Smooth muscle cell (in vitro differentiated cells): ENCODE results near the gene CENPP. TPM values are rescaled to one million over a fixed set of nuclear protein-coding genes. Genes with fewer than 3 reads are reported as not detected.
A peak's percentile ranks its signal among the peaks of the same experiment; 100 is the strongest.

Experiments used
- DNase-seq: peaks from one replicate; lab custom pipeline; 2025; ENCODE audit not compliant: unreplicated experiment; lab: John Stamatoyannopoulos, UW
- H2AFZ ChIP-seq: fragments of 200-600 bp; sonication (generic); 2 replicates; pipeline ENCODE4 v1.6.0; 2016; ENCODE audit warnings: antibody characterized with exemption, low read depth, mild to moderate bottlenecking
- H3F3A ChIP-seq: fragments of 200-600 bp; sonication (generic); 2 replicates; pipeline ENCODE4 v1.6.0; 2017; ENCODE audit warnings: antibody characterized with exemption, low read depth
- H3K27ac ChIP-seq: fragments of 200-600 bp; sonication (generic); 2 replicates; pipeline ENCODE4 v1.5.1; 2016; ENCODE audit warnings: low read depth, mild to moderate bottlenecking
- H3K27me3 ChIP-seq: fragments of 200-600 bp; sonication (generic); 2 replicates; pipeline ENCODE4 v1.6.1; 2016; ENCODE audit warnings: low read depth, mild to moderate bottlenecking
- H3K36me3 ChIP-seq: fragments of 200-600 bp; sonication (generic); 2 replicates; pipeline ENCODE4 v1.5.1; 2016; ENCODE audit warnings: low read depth
- H3K4me1 ChIP-seq: fragments of 200-600 bp; sonication (generic); 2 replicates; pipeline ENCODE4 v1.5.1; 2016; ENCODE audit warnings: low read depth
- H3K4me2 ChIP-seq: fragments of 200-600 bp; sonication (generic); 2 replicates; pipeline ENCODE4 v1.6.0; 2016; ENCODE audit warnings: mild to moderate bottlenecking
- H3K4me3 ChIP-seq: fragments of 200-600 bp; sonication (generic); 2 replicates; pipeline ENCODE4 v1.5.1; 2016; ENCODE audit warnings: mild to moderate bottlenecking
- H3K79me2 ChIP-seq: fragments of 200-600 bp; sonication (generic); 2 replicates; pipeline ENCODE4 v1.6.0; 2016; ENCODE audit warnings: low read depth, mild to moderate bottlenecking
- H3K9ac ChIP-seq: fragments of 200-600 bp; sonication (generic); 2 replicates; pipeline ENCODE4 v1.6.0; 2016; ENCODE audit warnings: low read depth
- H3K9me3 ChIP-seq: fragments of 200-600 bp; sonication (generic); replicated peaks from 2 replicates; pipeline ENCODE4 v1.5.1; 2016; ENCODE audit warnings: low read depth
- H4K20me1 ChIP-seq: fragments of 200-600 bp; sonication (generic); 2 replicates; pipeline ENCODE4 v1.6.0; 2016; ENCODE audit warnings: low read depth
- CTCF ChIP-seq: fragments of 200-600 bp; sonication (generic); IDR thresholded peaks from 2 replicates; pipeline ENCODE4 v1.5.1; 2017; ENCODE audit warnings: borderline replicate concordance, mild to moderate bottlenecking, antibody characterized with exemption; ENCODE audit not compliant: insufficient read depth, poor library complexity, severe bottlenecking
- WGBS: methylation state at CpG from one replicate; pipeline ENCODE4 v1.1.7; 2016; ENCODE audit warnings: low lambda C conversion rate; 5-methylcytosine and 5-hydroxymethylcytosine counted together
- polyA plus RNA-seq: library from polyadenylated mRNA; unstranded; fragments of >200 nt; fragmentation: Nextera tagmentation; extraction: Ambion mirVana; gene quantifications from 2 replicates; pipeline ENCODE4 v1.2.1, GENCODE V29; 2016
- total RNA-seq: library from RNA; depleted of rRNA; stranded (reverse); fragments of >200 nt; gene quantifications from 2 replicates; pipeline ENCODE4 v1.2.3, GENCODE V29; 2014

CENPP gene
- total and polyA plus RNA-seq, 2 experiments from 2014 or later, result 4.2 to 17.5 TPM

DNA sequence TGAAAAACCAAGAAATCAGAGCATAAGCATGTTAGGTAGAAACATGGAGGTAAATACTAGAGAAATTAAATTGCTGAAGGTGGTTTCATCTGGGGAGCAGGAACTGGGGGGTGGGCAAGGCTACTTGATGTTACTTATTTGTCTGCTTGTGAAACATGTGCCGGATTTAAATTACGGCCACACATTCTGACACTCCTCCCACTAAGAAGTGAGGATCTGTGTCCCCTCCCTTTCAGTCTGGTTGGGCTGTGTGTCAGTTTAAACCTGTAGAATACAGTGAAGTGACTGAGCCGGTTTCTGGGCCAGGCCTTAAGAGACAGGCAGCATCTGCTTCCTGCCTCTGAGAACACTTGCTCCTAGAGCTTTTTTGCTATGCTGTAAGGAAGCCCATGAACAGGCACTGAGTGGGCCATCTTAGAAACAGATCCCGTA, 29.9 kb upstream of the CENPP start:
- no peak for TF ChIP-seq CTCF
- Histone ChIP-seq H3K4me1 (peaks cover 17% of the 10 kb centered on the region), H3K9me3 (no peaks in the 10 kb centered on the region), H3K4me3 (no peak overlapping the region), H4K20me1 (peaks cover 15% of the 10 kb centered on the region), H2AFZ (peak overlapping the region; percentile 78), H3K4me2 (peak overlapping the region; percentile 88), H3K27ac (peak overlapping the region; percentile 92), H3K36me3 (peaks cover 28% of the 10 kb centered on the region), H3F3A (peaks cover 27% of the 10 kb centered on the region), H3K9ac (peak overlapping the region; percentile 20), H3K27me3 (no peaks in the 10 kb centered on the region), H3K79me2 (peaks cover 26% of the 10 kb centered on the region)
- DNase-seq, result no peak
- WGBS, result 23% methylated on average over 4 of the region's 4 CpGs

- Histone ChIP-seq H3K4me2 (no peak overlapping the region), H3K4me1 (peaks cover 11% of the 10 kb centered on the region), H2AFZ (no peak overlapping the region), H3K9me3 (no peaks in the 10 kb centered on the region), H3K36me3 (peaks cover 35% of the 10 kb centered on the region), H3K27me3 (no peaks in the 10 kb centered on the region), H3K27ac (peak overlapping the region; percentile 14), H3K4me3 (no peak overlapping the region), H3K79me2 (peaks cover 8% of the 10 kb centered on the region), H3F3A (peaks cover 25% of the 10 kb centered on the region), H4K20me1 (no peaks in the 10 kb centered on the region), H3K9ac (no peak overlapping the region)
- no peak for TF ChIP-seq CTCF
- no peak for DNase-seq
- 97% methylated on average over 3 of the region's 3 CpGs for WGBS
These were observed 28.1 kb upstream of the CENPP start for GRCh38 chr9:92297611-92298010.

DNA sequence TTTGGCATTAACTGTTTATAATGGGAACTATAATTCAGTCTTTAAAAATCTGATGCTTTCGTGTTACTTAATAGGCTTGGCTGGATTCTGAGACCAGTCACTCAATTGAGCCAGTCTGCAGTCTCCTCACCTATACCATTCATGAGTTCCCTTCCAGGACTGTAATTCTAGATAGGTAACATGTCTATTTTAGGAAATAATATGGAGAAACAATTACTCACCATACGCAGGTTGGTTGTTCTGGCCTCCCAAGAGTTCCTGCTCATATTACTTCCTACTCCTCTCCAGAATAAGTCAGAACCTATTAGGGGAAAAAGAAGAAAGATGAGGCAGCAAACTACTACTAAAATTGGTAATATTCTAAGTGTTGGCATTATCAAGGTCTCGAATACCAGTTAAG, 27.7 kb upstream of the CENPP start:
- Histone ChIP-seq H4K20me1 (no peaks in the 10 kb centered on the region), H3K4me1 (peaks cover 9% of the 10 kb centered on the region), H3K9me3 (no peaks in the 10 kb centered on the region), H3F3A (peaks cover 25% of the 10 kb centered on the region), H3K27me3 (no peaks in the 10 kb centered on the region), H2AFZ (no peak overlapping the region), H3K27ac (no peak overlapping the region), H3K79me2 (peaks cover 4% of the 10 kb centered on the region), H3K9ac (no peak overlapping the region), H3K36me3 (peaks cover 35% of the 10 kb centered on the region), H3K4me2 (no peak overlapping the region), H3K4me3 (no peak overlapping the region)
- TF ChIP-seq CTCF, result no peak
- 98% methylated on average over 3 of the region's 3 CpGs for WGBS
- no peak for DNase-seq

- TF ChIP-seq CTCF, result no peak
- Histone ChIP-seq H3K9ac (no peak overlapping the region), H3K4me1 (peaks cover 9% of the 10 kb centered on the region), H3K4me2 (no peak overlapping the region), H3K27ac (no peak overlapping the region), H3K4me3 (no peak overlapping the region), H3F3A (peaks cover 25% of the 10 kb centered on the region), H3K9me3 (no peaks in the 10 kb centered on the region), H3K27me3 (no peaks in the 10 kb centered on the region), H3K36me3 (peaks cover 39% of the 10 kb centered on the region), H3K79me2 (no peaks in the 10 kb centered on the region), H2AFZ (no peak overlapping the region), H4K20me1 (no peaks in the 10 kb centered on the region)
- no peak for DNase-seq
- WGBS, result 91% methylated on average over 1 of the region's 1 CpG
These were observed 26.6 kb upstream of the CENPP start for GRCh38 chr9:92299116-92299515.
